HTERT RPE-1 (cell line): Measurements from ENCODE around the gene CYFIP2.

Source experiments
- in situ Hi-C: fragments of 300-500 bp; cut with MboI; formaldehyde crosslinking; loops from 4 replicates; pipeline ENCODE4 v1.14.3; 2020; ENCODE audit warnings: low sequenced_read_pairs

CYFIP2 gene

GRCh38 chr5:157285310-157286035 is 19.6 kb downstream of the CYFIP2 start:
- in situ Hi-C loops = no loop called here

GRCh38 chr5:157286761-157287211 is 20.9 kb downstream of the CYFIP2 start:
- in situ Hi-C loops = no loop called here

DNA sequence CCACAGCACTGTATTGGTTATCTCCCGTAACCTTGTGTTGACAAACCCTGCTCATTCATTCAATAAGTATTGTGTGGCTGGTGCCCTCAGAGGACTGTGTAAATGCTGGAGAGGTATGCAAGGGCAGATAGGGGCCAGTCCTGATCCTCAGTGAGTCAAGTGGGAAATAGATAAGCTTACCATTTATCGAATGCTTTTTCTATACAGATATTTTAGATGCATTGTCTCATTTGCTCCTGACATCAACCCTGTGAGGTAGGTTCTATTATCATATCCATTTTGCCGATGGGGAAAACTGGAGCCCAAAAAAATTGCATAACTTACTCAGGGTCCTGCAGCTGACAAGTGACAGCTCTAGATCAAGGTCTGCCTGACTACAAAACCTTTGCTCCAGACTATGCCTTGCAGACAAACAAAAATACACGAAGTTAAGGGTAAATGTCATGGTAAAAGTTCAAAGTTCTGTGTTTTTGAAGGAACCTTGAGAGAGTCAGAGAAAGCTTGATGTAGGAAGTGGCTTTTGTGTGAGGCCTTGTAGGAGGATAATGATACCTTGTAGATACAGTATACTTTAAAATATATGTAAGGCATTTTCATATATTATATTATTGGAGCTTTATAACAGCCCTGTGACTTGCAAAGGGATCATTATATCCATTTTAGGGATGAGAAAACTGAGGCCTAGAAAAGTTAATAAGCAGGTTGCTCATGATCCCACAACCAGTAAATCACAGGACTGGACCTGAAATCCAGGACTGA is 22.7 kb downstream of the CYFIP2 start:
- in situ Hi-C loops = no loop called here

DNA sequence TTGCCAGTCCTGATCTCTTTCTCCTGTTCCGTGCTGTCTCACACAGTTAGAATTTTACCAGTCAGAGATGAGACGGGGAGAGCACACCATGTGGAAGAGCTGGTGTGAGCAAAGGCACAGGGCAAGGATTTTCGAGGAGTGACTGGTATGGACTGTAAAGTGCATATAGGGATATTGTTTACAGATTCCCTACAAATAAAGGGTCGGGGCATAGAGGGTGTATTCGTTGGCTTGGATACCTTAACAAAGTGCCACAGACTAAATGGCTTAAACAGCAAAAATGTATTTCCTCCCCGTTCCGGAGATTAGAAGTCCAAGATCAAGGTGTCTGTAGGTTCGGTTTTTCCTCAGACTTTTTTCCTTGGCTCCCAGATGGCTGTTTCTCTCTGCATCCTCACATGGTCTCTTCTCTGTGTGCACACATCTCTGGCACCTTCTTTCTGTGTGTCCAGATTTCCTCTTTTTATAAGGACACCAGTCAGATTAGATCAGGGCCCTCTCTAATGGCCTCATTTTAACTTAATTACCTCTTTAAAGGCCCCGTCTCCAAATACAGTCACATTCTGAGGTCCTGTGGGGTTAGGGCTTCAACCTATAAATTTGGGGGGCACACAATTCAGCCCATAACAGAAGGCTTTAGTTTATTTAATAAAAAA is 23.4 kb downstream of the CYFIP2 start:
- in situ Hi-C loops = no loop called here

GRCh38 chr5:157290156-157290980 is 24.4 kb downstream of the CYFIP2 start:
- in situ Hi-C loops = no loop called here

DNA sequence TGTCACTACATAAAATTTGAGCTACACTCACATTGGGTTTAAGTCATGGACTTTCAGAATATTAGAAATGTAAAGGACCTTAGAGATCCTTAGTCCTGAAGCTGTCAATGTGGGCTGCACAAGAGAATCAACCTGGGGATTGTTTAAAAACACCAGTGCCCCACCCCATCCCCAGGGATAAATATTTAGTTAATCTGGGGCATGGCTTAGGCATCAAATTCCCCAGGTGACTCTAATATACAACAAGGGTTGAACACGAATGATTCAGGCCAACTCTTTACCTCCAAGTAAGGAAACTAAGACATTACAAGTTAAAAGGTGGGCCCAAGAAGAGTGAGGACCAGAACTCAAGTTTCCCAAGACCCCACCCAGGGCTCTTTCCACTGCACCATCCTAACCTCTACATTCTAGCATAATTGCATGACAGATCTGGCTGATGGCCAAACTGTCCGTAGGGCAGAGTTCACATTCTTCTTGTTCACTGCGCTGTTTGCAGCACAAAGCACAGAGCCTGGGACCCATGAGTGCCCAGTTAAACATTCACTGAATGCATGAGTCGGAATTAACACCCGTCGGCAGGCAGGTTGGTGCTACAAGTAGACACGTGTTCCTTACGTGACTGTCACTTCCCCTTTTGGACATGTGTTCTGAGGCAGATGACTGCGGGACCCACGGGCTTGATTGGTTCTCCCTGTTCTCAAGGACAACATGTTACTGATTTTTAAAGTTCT is 25.2 kb downstream of the CYFIP2 start:
- in situ Hi-C loops = no loop called here

GRCh38 chr5:157292599-157292998 is 26.7 kb downstream of the CYFIP2 start:
- in situ Hi-C loops = no loop called here

- in situ Hi-C loops = no loop called here
Observed at GRCh38 chr5:157294407-157295091, 28.6 kb downstream of the CYFIP2 start.

DNA sequence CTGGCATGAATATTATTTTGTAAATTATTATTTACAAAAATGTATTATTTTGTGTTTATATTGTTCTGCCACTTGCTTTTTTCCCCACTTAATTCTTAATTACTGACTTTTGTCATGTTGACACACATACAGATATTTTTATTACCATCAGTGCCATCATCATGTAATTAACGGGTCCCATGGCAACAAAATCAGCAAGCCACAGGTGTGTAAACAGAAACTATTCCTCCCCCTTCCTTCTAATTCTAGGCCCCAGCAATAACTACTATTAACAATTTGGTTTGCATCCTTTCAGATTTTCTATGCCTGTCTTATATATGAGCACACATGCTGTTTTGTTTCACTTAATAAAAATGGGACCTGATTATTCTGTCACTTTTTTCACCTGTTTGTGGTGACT is 29.3 kb downstream of the CYFIP2 start:
- in situ Hi-C loops = no loop called here

DNA sequence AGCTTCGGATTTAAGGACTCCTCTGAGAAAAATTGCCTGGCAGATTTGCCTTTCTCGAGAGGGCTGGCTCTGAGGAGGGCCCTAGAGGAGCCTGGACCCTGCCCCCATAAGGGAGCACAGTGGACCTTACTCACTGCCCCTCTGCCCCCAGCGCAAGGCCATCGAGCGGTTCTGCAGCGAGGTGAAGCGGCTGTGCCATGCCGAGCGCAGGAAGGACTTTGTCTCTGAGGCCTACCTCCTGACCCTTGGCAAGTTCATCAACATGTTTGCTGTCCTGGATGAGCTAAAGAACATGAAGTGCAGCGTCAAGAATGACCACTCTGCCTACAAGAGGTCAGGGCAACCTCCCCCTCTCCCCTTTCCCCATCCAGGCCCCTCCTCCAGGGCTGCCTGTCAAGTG is 34.6 kb downstream of the CYFIP2 start:
- in situ Hi-C loops = no loop called here

DNA sequence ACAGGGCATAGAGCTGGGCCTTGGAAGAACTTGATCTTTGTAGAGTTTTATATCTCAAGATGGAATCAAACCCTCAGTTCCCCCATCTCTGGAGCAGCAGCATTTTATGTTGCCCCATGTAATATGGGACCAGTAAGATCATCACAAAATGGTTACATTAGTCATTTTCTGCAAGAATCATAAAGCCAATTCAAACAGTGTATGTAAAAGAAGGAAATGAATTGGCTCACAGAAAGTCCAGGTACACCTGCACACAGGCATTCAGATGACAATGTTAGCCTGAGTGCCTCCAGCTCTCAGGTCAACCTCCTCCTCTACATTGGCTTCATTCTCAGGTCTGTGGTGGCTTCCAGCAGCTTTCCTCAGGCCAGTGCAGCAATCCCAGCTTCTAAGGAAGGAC is 35.1 kb downstream of the CYFIP2 start:
- in situ Hi-C loops = no loop called here

- in situ Hi-C loops = no loop called here
Observed at GRCh38 chr5:157303023-157303422, 37.1 kb downstream of the CYFIP2 start.

DNA sequence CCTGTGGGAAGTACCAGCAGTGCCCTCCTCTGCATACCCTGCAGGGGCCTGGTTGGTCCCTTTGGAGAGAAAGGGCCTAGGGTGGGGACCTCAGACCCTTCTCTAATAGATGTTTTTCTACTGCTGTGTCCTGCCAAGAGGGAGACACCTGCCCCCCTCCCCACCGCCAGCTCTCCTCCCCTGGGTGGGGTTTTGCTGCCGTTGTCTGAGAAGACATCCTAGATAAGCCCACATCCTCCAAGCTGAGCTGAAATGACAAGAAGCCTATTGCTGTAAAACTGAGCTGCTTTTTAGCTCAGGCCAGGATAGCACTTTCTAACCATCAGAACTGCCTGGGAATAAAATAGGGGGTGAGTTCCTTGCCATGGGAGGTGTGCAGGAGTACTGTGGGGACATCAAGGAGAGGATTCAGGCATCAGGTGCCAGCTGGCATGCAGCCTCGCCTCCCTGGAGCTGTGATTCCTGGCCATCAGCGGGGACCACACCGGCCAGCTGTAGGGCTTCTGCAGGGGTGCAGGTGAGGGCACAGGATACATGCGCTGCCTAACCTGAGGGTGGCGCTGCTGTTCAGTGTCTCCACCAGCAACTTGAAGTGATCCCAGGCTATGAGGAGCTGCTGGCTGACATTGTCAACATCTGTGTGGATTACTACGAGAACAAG is 37.9 kb downstream of the CYFIP2 start:
- in situ Hi-C loops = no loop called here

- in situ Hi-C loops = no loop called here
Observed at GRCh38 chr5:157306081-157306480, 40.2 kb downstream of the CYFIP2 start.

DNA sequence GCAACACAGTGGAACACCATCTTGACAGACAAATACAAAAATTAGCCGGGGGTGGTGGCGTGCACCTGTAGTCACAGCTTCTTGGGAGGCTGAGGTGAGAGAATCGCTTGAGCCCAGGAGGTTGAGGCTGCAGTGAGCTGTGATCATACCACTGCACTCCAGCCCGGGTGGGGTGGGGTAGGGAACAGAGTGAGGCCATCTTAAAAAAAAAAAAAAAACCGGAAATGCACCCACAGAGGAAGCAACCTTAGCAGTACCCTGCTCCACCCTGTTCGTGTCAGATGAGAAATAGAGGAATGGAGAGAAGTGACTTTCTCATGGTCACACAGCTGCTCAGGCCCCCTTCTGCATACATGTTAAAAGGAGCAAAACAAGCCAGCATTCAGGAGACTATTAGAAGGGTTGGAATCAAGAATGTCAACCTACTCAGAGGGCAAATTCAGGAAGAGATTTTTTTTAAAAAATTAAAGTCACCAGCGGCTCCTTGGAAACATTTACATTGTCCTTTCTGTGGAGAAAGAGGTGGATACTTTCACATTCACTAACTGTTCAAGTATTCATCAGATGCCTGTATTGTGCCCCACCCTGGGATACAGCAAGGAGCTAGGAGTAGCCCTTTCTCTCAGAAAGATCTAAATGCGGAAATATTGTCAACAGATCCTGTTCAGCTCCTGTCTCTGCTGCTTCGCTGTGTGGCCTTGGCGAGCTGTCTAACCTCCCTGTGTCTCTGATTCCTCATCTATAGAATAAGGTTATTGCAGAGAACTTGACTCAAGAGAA is 41.0 kb downstream of the CYFIP2 start:
- in situ Hi-C loops = no loop called here

- in situ Hi-C loops = no loop called here
Observed at GRCh38 chr5:157308836-157309465, 43.0 kb downstream of the CYFIP2 start.

DNA sequence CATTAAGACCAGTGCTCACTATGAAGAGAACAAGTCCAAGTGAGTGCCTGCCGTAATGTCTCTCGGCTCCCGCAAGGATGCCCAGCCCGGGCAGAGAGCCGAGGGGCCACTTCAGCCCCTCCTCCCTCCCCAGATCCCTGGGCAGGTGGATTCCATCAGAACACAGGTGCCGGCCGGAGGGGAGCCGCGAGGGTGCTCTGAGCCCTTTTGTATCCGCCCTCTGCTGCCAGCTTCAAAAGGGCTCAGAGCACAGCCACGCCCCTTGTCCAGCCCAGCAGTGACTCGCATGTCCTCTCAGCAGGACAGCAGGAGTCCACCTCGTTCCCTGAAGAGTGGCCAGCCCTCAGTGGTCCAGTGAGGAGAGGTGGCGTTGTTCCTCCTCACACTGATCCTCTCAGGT is 43.9 kb downstream of the CYFIP2 start:
- in situ Hi-C loops = no loop called here

DNA sequence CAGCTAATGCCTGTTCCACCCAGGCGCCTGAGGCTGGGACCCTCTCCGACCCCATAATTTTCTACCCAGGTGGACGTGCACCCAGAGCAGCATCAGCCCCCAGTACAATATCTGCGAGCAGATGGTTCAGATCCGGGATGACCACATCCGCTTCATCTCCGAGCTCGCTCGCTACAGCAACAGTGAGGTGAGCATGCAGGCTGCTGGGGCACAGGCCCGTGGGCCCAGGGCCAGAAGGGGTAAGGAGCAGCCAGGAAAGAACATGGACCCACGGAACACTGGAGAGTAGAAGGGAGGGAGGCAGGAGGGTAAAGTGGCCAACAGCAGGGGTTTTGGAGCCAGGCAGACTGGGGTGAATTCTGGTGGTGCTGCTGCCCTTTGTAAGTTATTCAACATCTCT is 45.7 kb downstream of the CYFIP2 start:
- in situ Hi-C loops = no loop called here
